A549 (cell line): ENCODE results near the gene TRAPPC3.

ENCODE experiments used
- BHLHE40 ChIP-seq: IDR thresholded peaks from 2 replicates; pipeline ENCODE4 v1.6.1; 2012; ENCODE audit warnings: low read depth, low read length, inconsistent platforms
- CHD2 ChIP-seq: fragments of 150-350 bp; IDR thresholded peaks from 2 replicates; pipeline ENCODE4 v1.6.1; 2014; ENCODE audit warnings: low read length; ENCODE audit not compliant: partially characterized antibody
- CHD4 ChIP-seq: fragments of 200-600 bp; sonication (generic); IDR thresholded peaks from 2 replicates; pipeline ENCODE4 v1.6.1; 2016; ENCODE audit warnings: antibody characterized with exemption, mild to moderate bottlenecking, borderline replicate concordance
- GATA3 ChIP-seq: IDR thresholded peaks from 2 replicates; pipeline ENCODE4 v1.6.1; 2012; ENCODE audit warnings: borderline replicate concordance
- NFE2L2 ChIP-seq: fragments of 150-350 bp; conservative IDR thresholded peaks from 2 replicates; pipeline ENCODE4 v1.6.1; 2014; ENCODE audit warnings: low read length
- PHF8 ChIP-seq: fragments of 200-600 bp; sonication (generic); IDR thresholded peaks from 2 replicates; pipeline ENCODE4 v1.6.1; 2016; ENCODE audit warnings: low read depth, mild to moderate bottlenecking, antibody characterized with exemption, moderate library complexity, borderline replicate concordance
- POLR2A ChIP-seq: IDR thresholded peaks from 2 replicates; pipeline ENCODE4 v1.6.1; 2012; ENCODE audit warnings: mild to moderate bottlenecking, low read length
- RAD21 ChIP-seq, 2 experiments: fragments of >200 bp in 1 of 2; sonication (Bioruptor Twin) in 1 of 2; formaldehyde crosslinking in 1 of 2; IDR thresholded peaks in 1 of 2; conservative IDR thresholded peaks in 1 of 2; 2 replicates in 1 of 2; 3 replicates in 1 of 2; pipeline ENCODE4 v1.6.1; 2012 to 2018; ENCODE audit warnings: inconsistent platforms in 1 of 2
- TF ChIP-seq, protein P1 (sequence below): fragments of >200 bp; sonication (Bioruptor Twin); formaldehyde crosslinking; IDR thresholded peaks from 3 replicates; pipeline ENCODE4 v1.5.1; 2016
- TF ChIP-seq, protein P2 (sequence below): IDR thresholded peaks from 2 replicates; pipeline ENCODE4 v1.6.1; 2012

DNA sequence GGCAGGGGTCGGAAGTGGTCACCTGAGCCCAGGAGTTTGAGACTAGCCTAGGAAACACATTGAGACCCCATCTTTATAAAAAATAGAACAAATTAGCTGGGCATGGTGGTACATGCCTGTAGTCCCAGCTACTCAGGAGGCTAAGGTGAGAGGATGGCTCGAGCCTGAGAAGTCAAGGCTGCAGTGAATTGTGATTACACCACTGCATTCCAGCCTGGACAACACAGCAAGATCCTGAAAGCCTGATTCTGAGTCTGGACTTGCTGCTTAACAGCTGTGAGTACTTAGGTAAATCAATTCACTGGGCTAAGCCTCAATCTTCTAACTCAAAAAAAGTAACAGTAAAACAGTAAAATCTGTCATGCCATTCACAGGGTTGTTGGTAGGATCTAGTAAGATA, 4.9 kb downstream of the TRAPPC3 start:
- no peak for TF ChIP-seq POLR2A
- no peak for TF ChIP-seq RAD21 (conservative IDR thresholded peaks at IDR 0.05 in 1 of 2, IDR thresholded peaks at IDR 0.05 in 1 of 2)
- TF ChIP-seq, protein P1, sequence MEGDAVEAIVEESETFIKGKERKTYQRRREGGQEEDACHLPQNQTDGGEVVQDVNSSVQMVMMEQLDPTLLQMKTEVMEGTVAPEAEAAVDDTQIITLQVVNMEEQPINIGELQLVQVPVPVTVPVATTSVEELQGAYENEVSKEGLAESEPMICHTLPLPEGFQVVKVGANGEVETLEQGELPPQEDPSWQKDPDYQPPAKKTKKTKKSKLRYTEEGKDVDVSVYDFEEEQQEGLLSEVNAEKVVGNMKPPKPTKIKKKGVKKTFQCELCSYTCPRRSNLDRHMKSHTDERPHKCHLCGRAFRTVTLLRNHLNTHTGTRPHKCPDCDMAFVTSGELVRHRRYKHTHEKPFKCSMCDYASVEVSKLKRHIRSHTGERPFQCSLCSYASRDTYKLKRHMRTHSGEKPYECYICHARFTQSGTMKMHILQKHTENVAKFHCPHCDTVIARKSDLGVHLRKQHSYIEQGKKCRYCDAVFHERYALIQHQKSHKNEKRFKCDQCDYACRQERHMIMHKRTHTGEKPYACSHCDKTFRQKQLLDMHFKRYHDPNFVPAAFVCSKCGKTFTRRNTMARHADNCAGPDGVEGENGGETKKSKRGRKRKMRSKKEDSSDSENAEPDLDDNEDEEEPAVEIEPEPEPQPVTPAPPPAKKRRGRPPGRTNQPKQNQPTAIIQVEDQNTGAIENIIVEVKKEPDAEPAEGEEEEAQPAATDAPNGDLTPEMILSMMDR, result no peak
- no peak for TF ChIP-seq CHD2
- no peak for TF ChIP-seq CHD4
- TF ChIP-seq PHF8, result no peak
- TF ChIP-seq GATA3, result no peak
- no peak for TF ChIP-seq NFE2L2
- TF ChIP-seq, protein P2, sequence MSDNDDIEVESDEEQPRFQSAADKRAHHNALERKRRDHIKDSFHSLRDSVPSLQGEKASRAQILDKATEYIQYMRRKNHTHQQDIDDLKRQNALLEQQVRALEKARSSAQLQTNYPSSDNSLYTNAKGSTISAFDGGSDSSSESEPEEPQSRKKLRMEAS, result no peak
- TF ChIP-seq BHLHE40, result no peak
